ENCODE results near the gene WFDC8. TPM values are rescaled to one million over a fixed set of nuclear protein-coding genes. Genes with fewer than 3 reads are reported as not detected.

WFDC8 gene
- total RNA-seq, 1 experiment from 2014 or later = not detected

GRCh38 chr20:45550765-45551164 is 28.3 kb downstream of the WFDC8 start:
- H2BK12ac ChIP-seq (ENCODE audit: insufficient read length, low read depth, low read length) = no peak overlapping the region
- no peaks in the 10 kb centered on the region for H3K79me1 ChIP-seq (ENCODE audit: insufficient read depth, low read depth, low read length, poor library complexity, severe bottlenecking)
- no peaks in the 10 kb centered on the region for H3K9me3 ChIP-seq (ENCODE audit: control insufficient read depth, low read depth, low read length)
- no peaks in the 10 kb centered on the region for H3K23me2 ChIP-seq (ENCODE audit: insufficient read length, low read depth, low read length, poor library complexity, severe bottlenecking)
- peaks cover 2 to 9% of the 10 kb centered on the region in 2 experiments; a peak in 2 of 4 replicates for H3K4me1 Mint-ChIP-seq
- no peak overlapping the region for H2AFZ ChIP-seq (ENCODE audit: low read length)
- no peak overlapping the region for H3K4ac ChIP-seq (ENCODE audit: low read depth, low read length)
- no peak overlapping the region for H3T11ph ChIP-seq (ENCODE audit: low read length)
- H3K4me3 Mint-ChIP-seq = no peak overlapping the region
- H3K27me3 ChIP-seq (ENCODE audit: insufficient read depth, low read length) = no peaks in the 10 kb centered on the region
- no peaks in the 10 kb centered on the region for H4K20me1 ChIP-seq (ENCODE audit: control insufficient read depth, insufficient read depth, insufficient read length)
- H2AK5ac ChIP-seq (ENCODE audit: insufficient read length, low read length) = no peak overlapping the region
- no peak overlapping the region for H2BK15ac ChIP-seq (ENCODE audit: low read depth, low read length)
- H3K9ac ChIP-seq (ENCODE audit: extremely low read depth, insufficient read length, low read length) = no peak overlapping the region
- peaks cover 0 to 10% of the 10 kb centered on the region in 2 experiments; a peak in 2 of 5 replicates for H3K9me3 Mint-ChIP-seq
- no peak overlapping the region for H3K14ac ChIP-seq (ENCODE audit: insufficient read depth, low read length)
- H4K5ac ChIP-seq (ENCODE audit: insufficient read length, low read depth, low read length) = no peak overlapping the region
- no peak overlapping the region for H2BK120ac ChIP-seq (ENCODE audit: low read depth, low read length, poor library complexity, severe bottlenecking)
- no peak overlapping the region for H4K91ac ChIP-seq (ENCODE audit: insufficient read length, low read depth, low read length)
- H4K8ac ChIP-seq (replicated peaks; ENCODE audit: insufficient read length, low read depth, low read length) = no peak overlapping the region
- H3K27ac Mint-ChIP-seq = no peak overlapping the region
- no peak overlapping the region for H3K27ac ChIP-seq (ENCODE audit: insufficient read length, low read depth, low read length)
- peaks cover 0 to 7% (median 0%) of the 10 kb centered on the region in 3 experiments; a peak in 2 of 7 replicates for H3K36me3 Mint-ChIP-seq (ENCODE audit: insufficient read depth in 1 of 3, low read depth in 3 of 3)
- no peak for DNase-seq
- no peaks in the 10 kb centered on the region for H3K79me2 ChIP-seq (ENCODE audit: insufficient read depth, low read length)
- TF ChIP-seq CTCF (conservative IDR thresholded peaks at IDR 0.05) = no peak
- H3K4me1 ChIP-seq (ENCODE audit: insufficient read depth, low read length) = no peaks in the 10 kb centered on the region
- no peak overlapping the region for H3K56ac ChIP-seq (ENCODE audit: insufficient read length, low read depth, low read length)
- H3K23ac ChIP-seq (ENCODE audit: insufficient read length, low read depth, low read length) = no peak overlapping the region
- no peak overlapping the region for H3K18ac ChIP-seq (ENCODE audit: insufficient read length, low read depth, low read length)
- no peak overlapping the region for H2BK5ac ChIP-seq (ENCODE audit: insufficient read length, low read length)
- no peaks in the 10 kb centered on the region for H3K27me3 Mint-ChIP-seq (ENCODE audit: low read depth)
- no peak overlapping the region for H3K4me2 ChIP-seq (ENCODE audit: insufficient read depth, insufficient read length, low read length)
- H2BK20ac ChIP-seq (ENCODE audit: low read depth, low read length, poor library complexity, severe bottlenecking) = no peak overlapping the region

Measured in H9 (cell line).